NCI-H1092 (cell line): ENCODE data around the gene EVI5.
"Not testable (repeated sequence)": the region's sequence is repeated elsewhere in the genome, so short reads cannot be mapped to it uniquely, and the experiment has no call there.

Experiments
- DNase-seq: peaks from one replicate; lab custom pipeline; 2025; lab: John Stamatoyannopoulos, UW

EVI5 gene

DNA sequence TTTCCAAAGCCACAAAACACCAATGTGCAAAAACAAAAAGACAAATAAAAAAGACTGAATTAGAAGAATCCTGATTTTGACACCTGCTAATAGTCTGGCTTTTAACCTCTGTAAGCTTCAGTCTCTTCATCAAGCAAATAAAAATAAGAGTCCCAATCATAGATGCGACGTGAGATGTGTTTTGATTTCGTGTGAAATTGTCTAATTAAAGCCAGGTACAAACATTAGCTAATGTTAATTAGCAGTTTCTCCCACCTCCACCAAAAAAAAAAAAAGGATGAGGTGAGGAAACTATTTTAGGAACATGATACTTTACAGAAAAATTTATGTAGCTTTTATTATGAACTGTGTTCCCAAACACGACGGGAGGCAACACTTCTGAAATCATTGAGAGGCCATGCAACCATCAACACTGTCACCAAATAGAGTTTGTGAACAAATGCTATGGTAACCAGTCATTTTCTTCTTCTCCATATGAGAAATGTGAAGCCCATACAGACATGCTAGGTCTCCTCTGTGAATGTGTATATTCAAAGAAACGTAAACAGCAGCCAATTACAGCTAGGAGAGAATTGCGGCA, 6.7 kb upstream of the EVI5 start:
- DNase-seq = no peak

DNA sequence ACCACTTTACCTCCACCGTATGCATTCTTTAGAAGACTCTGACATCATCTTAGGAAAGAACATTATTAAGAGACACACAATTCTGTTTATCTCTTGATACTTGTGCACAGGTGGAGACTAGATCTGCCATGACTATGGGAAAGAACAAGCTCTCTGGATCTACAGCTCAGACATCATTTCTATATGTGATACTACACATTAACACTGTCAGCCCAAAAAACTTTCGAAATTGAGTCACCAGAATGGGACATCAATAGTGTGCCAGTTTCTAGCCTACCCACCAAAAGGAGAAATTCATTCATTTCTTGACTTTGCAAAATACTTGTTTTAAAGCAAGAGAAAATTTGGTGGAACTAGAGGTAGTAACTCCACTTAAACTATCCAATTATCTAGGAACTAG, 6.0 kb upstream of the EVI5 start:
- DNase-seq = no peak

DNA sequence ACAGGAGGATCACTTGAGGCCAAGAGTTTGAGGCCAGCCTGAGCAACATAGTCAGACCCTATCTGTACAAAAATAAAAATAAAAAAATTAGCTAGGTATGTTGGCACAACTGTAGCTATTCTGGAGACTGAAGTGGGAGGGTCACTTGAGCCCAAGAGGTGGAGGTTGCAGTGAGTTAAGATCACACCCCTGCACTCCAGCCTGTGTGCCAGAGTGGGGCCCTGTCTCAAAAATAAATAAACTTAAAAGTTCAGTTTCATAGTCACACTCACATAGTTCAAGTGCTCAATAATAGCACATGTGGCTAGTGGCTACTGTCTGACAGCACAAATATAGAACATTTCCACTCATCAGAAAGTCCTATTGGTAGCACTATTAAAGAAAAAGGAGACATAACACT, 5.2 kb upstream of the EVI5 start:
- no peak for DNase-seq

DNA sequence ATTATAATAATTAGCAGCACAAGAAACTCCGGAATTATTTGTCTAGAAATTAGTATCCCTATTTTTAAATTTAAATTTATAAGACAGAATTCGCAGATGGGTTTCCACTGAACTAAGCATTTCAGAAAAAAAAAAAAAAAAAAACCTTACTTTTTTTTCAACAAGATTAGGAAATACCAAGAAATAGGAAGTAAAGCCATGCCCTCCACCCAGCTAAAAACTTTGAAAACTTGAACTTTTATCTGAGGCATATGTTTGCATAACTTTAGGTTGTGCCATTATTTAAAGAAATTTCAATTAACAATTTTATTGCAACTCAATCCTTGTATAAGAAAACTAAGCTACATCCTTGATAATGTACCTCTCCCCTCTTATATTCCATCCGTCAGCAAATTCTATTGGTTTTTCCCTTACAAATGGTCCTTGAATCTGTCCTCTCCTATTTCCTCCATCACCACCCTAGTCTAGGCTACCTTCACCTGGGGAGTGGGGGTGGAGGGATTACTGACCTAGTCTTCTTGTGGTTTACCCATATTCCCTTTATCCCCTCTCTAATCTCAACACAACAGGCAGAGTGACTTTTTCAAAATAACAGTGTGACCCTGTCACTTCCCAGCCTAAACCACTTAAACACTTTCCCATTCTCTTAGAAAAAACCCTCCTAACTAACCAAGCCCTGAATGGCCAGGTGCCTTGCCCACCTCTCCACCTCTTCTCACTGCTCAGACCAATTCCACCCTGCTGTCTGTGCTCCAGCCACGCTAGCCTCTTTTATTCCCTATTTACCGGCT, 1.4 kb upstream of the EVI5 start:
- DNase-seq = no peak

DNA sequence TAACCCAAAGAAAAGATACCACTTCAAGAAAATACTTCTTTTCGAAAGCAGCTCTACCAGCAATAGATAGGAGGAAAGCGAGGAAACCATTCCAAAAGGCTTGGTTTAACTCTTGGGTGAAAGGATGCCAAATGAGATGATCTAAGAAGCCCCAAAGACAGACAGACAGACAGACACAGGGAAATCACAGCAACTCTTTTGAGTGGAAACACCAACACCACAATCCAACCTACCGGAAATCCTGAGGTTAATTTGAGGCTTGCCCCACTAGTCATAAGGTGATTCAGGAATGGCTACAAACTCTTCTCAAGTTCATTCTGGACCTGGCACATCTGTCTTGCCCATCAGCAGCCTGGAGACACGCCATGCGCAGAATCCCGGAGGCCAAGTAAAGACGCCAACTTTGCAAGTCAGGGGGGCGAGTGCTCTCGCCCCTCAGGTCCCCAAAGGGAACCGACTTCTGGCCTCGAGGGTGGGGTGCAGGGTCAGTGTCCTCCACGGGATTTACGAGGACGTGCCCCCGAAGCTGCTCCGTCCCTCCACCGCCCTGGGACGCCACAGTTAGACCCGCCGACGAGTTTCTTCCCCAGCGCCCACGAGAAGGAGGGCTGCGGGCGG, 778 bp downstream of the EVI5 start:
- no peak for DNase-seq

DNA sequence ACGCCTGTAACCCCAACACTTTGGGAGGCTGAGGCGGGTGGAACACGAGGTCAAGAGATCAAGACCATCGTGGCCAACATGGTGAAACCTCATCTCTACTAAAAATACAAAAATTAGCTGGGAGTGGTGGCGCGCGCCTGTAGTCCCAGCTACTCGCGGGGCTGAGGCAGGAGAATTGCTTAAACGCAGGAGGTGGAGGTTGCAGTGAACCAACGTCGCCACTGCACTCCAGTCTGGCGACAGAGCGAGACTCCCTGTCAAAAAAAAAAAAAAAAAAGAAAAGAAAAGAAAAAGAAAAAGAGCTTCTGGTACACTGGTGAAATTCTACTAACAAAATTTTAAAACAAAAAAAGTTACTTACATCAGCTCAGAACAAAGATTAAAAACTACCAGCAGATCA, 1.4 kb downstream of the EVI5 start:
- DNase-seq = not testable (repeated sequence)

DNA sequence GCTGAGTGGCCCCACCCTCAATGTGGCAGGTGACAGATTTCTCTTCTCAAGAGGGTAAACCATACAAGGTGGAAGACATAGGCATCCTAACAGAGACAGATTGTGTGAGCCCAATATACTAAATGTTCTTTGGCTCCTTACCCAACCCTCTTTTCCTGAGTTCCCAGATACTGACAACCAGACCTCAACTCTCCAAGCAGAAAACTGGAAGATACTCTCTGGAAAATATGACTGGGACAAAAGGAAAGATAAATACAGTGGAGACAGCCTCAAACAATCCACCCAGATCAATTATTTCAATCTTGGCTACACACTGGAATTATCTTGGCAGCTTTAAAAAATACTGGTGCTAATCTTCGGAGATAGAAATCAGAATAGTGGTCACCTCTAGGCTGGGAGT, 6.5 kb downstream of the EVI5 start:
- DNase-seq = no peak

DNA sequence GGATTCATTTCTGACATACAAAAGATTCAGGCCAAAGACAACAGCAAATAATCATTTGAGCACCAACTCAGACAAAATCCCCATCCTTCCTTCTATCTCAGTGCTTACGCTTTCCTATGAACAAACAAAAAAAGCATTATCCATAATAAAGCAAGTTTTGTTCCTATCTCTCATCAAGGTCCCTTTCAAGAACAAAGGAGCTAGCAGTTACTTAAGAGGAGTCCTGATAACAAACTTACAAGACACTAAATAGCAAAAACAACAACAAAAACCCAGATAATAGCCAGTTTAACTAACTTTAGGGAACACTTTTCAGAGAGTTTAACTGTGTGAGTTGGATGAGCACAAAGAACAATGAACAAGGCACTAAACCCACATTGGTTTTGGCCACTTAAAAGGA, 10.5 kb downstream of the EVI5 start:
- no peak for DNase-seq

DNA sequence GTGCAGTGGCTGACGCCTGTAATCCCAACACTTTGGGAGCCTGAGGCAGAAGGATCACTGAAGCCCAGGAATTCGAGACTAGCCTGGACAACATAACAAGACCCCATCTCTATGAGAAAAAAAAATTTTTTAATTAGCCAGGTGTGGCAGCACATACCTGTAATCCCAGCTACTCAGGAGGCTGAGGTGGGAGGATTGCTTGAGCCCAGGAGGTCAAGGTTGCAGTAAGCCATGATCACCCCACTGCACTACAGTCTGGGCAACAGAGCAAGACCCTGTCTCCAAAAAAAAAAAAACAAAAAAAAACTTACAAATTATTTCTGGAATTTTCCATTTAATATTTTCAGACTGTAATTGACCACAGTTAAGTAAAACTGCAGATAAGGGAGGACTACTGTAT, 11.2 kb downstream of the EVI5 start:
- not testable (repeated sequence) for DNase-seq

DNA sequence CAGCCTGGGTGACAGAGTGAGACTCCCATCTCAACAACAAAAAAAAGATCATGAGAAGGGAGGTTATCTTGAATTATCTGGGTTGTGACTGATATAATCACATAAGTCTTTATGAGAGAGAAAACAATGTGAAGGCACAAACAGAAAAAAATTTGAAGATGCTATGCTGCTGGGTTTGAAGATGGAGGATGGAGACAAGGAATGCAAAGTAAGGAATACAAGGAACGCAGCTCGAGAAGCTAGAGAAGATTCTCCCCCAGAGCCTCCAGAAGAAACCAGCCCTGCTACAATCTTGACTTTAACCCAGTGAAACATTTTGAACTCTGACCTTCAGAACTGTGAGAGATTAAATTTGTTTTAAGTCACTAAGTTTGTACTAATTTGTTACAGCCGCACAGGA, 15.1 kb downstream of the EVI5 start:
- no peak for DNase-seq

DNA sequence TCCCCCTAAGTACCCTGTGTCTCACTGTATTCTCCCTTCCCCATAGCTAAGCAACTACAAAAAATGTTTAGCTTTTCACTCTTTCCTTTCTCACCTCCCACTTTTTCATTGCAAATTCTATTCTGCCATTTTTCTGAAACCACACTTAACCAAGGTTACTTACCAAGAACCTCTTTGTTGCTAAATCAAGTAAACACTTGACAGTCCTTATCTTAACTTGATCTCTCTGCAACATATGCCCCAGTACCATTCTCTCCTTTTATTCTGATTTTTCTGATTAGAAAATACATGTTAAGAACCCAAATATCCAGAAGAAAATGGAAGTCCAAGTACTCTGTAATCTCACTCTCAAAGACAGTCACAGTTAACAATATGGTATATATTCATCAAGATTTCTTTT, 16.0 kb downstream of the EVI5 start:
- no peak for DNase-seq

DNA sequence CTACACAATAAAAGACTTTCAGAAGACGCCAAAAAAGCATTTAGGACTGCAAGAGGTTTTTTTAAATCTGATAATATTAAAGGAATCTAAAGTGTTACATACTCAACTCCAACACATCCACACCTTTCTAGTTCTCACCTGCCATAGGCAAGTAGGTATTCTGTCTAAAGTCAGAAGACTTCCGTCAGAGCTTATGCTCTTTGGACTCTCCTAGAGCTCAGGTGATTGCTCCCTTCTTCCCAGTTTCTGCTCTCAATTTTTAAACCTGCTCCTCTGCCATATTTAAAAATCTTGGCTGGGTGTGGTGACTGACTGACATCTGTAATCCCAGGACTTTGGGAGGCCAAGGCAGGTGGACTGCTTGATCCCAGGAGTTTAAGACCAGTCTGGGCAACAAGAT, 16.6 kb downstream of the EVI5 start:
- no peak for DNase-seq

DNA sequence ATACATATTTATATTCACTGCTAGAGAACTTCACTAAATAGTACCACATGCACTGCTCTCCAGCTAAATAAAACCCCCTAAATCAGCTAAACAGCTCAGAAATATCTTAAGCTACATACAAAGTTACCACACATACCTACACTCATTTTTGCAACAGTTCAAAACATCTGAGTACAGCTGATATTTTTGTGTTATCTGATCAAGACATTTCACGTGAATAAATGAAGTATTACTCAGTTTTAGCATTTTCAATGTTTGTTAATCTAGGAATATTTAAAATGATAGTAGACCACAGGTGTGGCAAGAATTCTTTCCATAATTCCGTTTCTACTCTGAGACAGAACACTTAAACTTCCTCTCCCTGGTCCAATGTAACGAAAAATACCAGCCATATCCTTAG, 20.8 kb downstream of the EVI5 start:
- no peak for DNase-seq

DNA sequence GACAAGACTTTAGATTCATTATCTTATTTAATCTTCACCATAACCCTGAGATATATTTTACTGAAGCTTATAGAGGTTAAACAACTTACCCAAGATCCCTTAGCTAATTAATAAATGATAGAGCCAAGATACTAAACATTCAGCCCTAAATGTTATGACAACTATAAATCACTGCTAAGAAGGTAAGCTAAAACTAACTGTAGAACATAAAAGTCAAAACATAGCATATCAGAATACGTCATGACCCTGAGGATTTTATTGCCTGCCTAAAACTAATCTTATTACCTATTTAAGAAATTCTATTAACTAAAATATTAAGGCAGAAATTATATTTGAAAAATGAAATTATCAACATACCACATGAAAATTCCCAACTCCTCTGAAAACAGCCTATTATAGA, 22.6 kb downstream of the EVI5 start:
- no peak for DNase-seq

DNA sequence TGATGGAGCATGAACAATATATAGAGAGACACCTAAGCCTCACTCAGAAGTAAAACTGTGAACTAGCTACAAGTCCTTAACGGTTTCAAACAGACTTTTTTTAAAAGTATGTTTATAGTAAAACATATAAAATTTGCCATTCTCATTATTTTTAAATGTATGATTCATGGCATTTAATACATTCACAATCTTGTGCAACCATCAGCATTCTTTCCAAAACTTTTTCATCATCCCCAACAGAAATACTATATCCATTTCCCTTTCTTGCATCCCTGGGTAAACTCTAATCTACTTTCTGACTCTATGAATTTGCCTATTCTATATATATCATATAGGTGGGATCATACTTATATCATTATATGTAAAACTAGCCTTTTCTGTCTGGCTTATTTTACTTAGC, 25.5 kb downstream of the EVI5 start:
- no peak for DNase-seq

DNA sequence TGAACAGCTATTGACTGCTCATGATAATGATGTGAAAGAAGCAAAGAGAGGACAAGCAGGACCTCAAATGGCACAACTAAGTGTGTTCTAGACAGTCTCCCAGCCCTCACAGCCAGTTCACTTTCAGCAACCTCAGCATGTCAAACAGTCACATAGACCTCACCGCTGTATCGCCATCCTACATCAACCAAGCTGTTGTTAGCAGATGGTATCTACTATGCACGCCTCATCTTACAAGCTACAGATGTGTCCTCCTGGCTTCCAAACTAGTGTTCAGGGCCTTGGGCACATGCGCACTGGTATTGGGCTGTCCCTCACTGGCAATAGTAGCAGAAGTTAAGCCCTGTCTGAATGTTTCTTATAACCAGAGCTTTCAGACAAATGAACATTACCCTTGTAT, 28.4 kb downstream of the EVI5 start:
- no peak for DNase-seq

DNA sequence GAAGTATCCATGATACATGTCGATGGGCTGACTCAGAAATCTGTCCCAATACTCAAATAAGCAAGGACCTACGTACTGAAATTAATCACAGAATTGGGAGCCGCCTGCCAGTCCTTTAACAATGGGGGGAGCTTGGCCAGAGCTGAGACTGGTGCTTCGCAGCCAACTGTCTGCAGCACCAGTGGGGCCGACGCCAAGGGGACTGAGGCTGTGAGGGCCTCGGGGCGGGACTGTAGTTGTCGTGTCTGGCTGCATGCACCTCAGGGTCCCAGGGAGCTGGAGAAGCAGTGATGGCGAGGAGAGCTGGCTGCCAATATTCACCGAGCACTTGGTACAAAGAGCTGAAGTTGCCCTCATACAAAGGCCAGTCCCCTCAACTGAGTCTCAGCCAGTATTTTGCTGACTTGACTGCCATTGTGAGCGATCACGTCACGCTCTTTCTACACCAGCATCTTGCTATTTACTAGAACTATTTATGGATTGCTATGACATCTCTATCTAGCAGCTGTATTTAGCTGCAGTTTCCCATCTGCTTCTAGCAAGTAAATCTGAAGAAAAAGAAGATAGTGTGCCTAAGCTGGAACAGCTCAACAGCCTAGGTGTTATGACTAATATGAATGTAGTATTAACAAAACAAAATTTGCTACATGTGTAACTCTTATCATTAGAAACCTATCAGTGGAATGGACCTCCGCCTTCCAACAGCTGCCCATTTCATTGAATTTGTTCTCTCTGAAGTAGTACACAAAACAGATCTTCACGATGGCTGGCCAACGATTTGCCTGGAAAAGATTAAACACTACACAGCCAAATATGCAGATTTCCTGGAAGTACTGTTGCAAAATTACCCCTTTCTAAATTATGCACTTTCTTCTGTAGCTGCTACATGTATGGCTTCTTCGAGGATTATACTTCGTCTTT, 29.1 kb downstream of the EVI5 start:
- no peak for DNase-seq

DNA sequence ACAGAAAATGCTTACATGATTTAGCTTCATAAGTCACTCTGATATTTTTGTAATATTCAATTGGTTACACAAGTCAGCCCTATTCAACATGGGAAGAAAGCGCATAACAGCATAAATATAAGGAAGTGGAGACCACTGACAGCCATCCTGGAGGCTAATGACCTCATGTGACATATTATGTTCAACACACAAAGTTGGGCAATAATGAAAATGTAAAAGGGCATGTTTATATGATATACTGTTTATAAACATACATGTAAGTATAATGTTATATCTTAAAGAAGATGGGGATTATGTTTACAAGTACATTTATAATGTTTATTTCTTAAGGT, 30.2 kb downstream of the EVI5 start:
- DNase-seq = no peak

DNA sequence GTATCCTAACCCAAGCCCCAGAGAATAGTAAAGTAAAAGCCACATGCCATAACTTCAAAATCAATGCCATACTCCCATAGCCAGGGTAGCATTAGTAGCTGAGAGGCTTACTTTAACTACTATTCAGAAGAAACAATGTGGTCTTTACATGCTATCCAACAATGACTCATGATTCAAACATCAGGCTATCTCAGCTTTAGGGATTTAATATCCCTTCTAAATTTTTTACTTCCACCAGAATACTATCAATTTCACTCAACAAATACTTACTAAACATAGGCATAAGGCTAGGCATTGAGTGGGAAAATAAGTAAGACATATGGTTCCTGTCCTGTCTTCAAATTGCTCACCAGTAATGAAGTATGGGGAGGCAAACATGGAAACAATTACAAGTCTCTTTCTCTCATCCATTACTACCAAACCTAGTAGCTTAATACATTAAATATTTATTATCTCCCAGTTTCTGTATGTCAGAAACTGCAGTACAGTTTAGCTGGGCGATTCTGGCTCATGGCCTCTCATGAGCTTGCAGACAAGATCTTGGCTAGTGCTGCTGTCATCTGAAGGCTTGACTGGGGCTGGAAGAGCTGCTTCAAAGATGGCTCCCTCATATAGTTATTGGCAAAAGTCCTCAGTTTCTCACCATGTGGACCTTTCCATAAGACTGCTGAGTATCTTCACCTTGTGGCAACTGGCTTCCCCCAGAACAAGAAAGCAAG, 30.7 kb downstream of the EVI5 start:
- no peak for DNase-seq

DNA sequence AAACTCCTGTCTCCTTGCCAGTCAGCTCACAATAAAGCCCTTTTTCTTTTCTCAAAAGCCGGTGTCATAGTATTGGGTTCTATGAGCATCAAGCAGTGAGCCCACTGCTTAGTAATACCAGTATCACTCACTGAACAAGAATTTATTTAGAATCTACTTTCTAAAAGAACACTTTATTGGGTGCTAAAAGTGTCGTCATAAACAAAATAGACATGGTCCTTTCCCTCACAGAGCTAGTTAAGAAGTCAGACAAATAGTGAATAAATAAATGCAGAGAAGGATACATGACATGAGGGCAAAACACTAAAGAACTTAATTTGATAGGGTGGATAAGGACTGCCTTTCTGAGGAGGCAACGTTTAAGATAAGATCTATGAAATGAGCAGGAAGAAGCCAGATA, 32.2 kb downstream of the EVI5 start:
- no peak for DNase-seq

DNA sequence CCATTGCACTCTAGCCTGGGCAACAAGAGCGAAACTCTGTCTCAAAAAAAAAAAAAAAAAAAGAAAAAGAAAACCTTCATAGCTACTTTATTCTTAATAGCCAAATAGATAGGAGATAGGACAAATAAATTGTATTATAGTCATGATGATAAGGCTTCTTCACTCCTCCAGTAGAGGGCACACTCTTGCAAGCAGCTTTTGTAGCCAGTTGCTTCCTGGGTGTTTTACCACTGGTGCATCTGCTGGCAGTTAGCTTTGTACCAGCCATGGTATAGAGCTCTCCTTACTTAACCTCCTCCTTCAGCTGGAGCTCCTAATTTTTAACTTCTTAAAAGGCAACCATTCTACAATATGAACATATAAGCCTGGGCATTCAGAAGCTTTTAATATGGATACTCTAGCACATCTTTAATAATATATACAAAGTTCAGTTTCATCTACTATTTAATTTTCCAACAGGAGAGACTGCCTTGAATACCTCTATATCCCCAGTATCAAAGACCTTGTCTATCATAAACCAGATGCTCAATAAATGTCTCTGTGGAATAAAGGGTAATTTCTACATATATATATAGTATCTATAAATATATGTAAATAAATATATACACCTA, 35.8 kb downstream of the EVI5 start:
- DNase-seq = peak; percentile 24

DNA sequence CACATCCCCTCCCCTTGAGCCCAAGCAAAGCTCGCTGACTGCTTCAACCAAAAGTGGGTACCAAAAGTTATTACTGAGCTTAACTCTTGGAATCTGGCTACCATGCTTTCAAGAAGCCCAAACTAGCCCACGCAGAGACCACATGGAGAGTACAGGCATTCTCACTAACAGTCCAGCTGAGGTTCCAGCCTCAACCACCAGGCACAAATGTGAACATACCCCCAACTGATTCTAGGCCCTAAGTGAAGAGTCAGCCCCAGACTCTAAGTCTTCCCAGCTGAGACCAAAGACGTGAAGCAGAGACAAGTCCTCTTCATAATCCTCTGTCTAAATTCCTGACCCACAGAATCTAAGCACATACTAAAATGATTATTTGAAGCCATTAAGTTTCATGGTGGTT, 36.8 kb downstream of the EVI5 start:
- DNase-seq = no peak
